Endothelial cell of umbilical vein (primary cell): ENCODE results near the gene DNAJB11. TPM values are rescaled to one million over a fixed set of nuclear protein-coding genes. Genes with fewer than 3 reads are reported as not detected.

Source experiments
- BruUV-seq: library from RNA; stranded (reverse); fragments of 400-500 nt; replicated peaks from 2 replicates; lab custom pipeline; 2021; lab: Mats Ljungman, UMichigan
- CTCF ChIA-PET: fragments of 300-600, 350-600 bp; sonication (Branson Sonifier 250); formaldehyde crosslinking; loops from one replicate; lab custom pipeline; 2021; ENCODE audit warnings: antibody characterized with exemption, inconsistent platforms; lab: Charles Lee
- POLR2A ChIA-PET: fragments of 300-600, 350-600 bp; sonication (Branson Sonifier 250); formaldehyde crosslinking; loops from one replicate; lab custom pipeline; 2021; ENCODE audit warnings: antibody characterized with exemption, inconsistent platforms; lab: Charles Lee
- DNase-seq: peaks from one replicate; pipeline ENCODE4 v3.0.0-alpha.2; 2011; ENCODE audit warnings: low read depth, low spot score
- FAIRE-seq: peaks from 2 replicates; lab custom pipeline; 2011; peaks lifted over from hg19 to GRCh38; lab: Jason Lieb, UNC
- H2AFZ ChIP-seq: 2 replicates; pipeline ENCODE4 v1.6.0; 2012; ENCODE audit warnings: low read depth, low read length, control low read depth, inconsistent platforms
- H3K27ac ChIP-seq: 2 replicates; pipeline ENCODE4 v1.5.1; 2011; ENCODE audit warnings: low read depth, mild to moderate bottlenecking, control low read depth, low read length, moderate library complexity; ENCODE audit not compliant: insufficient read depth
- H3K27me3 ChIP-seq, 2 experiments: 2 replicates each; pipeline versions ENCODE4 v1.6.0 to v1.6.1; 2011; ENCODE audit warnings: low read length in 2 of 2, mixed read lengths in 1 of 2; ENCODE audit not compliant: control insufficient read depth in 2 of 2, insufficient read depth in 2 of 2
- H3K36me3 ChIP-seq, 2 experiments: 2 replicates in 1 of 2; 3 replicates in 1 of 2; pipeline ENCODE4 v1.5.1; 2011; ENCODE audit warnings: low read length in 2 of 2, mild to moderate bottlenecking in 1 of 2, moderate library complexity in 1 of 2; ENCODE audit not compliant: control insufficient read depth in 2 of 2, insufficient read depth in 2 of 2; ENCODE audit errors: extremely low read depth in 1 of 2
- H3K4me1 ChIP-seq: 3 replicates; pipeline ENCODE4 v1.5.1; 2011; ENCODE audit warnings: mild to moderate bottlenecking, low read length; ENCODE audit not compliant: control insufficient read depth, insufficient read depth; ENCODE audit errors: extremely low read depth
- H3K4me2 ChIP-seq: 2 replicates; pipeline ENCODE4 v1.6.1; 2011; ENCODE audit warnings: low read length, control low read depth, mixed read lengths; ENCODE audit not compliant: insufficient read depth
- H3K4me3 ChIP-seq, 3 experiments: fragments of 200-600 bp in 1 of 3; sonication (generic), shearing (Covaris generic) in 1 of 3; replicated peaks in 1 of 3; 2 replicates each; pipeline ENCODE4 v1.5.1; 2011 to 2016; ENCODE audit warnings: control low read depth in 3 of 3, low read length in 3 of 3, mild to moderate bottlenecking in 2 of 3, inconsistent platforms in 1 of 3, low read depth in 1 of 3, moderate library complexity in 1 of 3; ENCODE audit not compliant: insufficient read depth in 1 of 3
- H3K79me2 ChIP-seq: 2 replicates; pipeline ENCODE4 v1.6.0; 2012; ENCODE audit warnings: low read length, inconsistent platforms; ENCODE audit not compliant: control insufficient read depth, insufficient read depth
- H3K9ac ChIP-seq: replicated peaks from 2 replicates; pipeline ENCODE3; 2011; ENCODE audit warnings: low read length, control low read depth; ENCODE audit not compliant: insufficient read depth; ENCODE audit errors: extremely low read depth
- H3K9me1 ChIP-seq: replicated peaks from 3 replicates; pipeline ENCODE4 v1.6.0; 2011; ENCODE audit warnings: mild to moderate bottlenecking, low read length; ENCODE audit not compliant: control insufficient read depth, insufficient read depth; ENCODE audit errors: extremely low read depth
- H3K9me3 ChIP-seq: replicated peaks from 2 replicates; pipeline ENCODE4 v1.5.1; 2012; ENCODE audit warnings: low read length, inconsistent platforms; ENCODE audit not compliant: control insufficient read depth, insufficient read depth
- H4K20me1 ChIP-seq: replicated peaks from 2 replicates; pipeline ENCODE3; 2011; ENCODE audit warnings: mild to moderate bottlenecking, low read length; ENCODE audit not compliant: control insufficient read depth, insufficient read depth; ENCODE audit errors: extremely low read depth
- CTCF ChIP-seq, 2 donors: IDR thresholded peaks; 1 replicate in 1 of 2; 2 replicates in 1 of 2; pipeline ENCODE4 v1.5.1; 2011; ENCODE audit warnings: low read length in 2 of 2, mild to moderate bottlenecking in 2 of 2, moderate library complexity in 2 of 2, control low read depth in 1 of 2, inconsistent platforms in 1 of 2, low read depth in 1 of 2; ENCODE audit not compliant: insufficient read depth in 1 of 2; ENCODE audit errors: extremely low read depth in 1 of 2
- EZH2 ChIP-seq: IDR thresholded peaks from 2 replicates; pipeline ENCODE4 v1.6.1; 2012; ENCODE audit warnings: borderline replicate concordance, low read depth, mild to moderate bottlenecking, moderate library complexity, low read length, inconsistent platforms; ENCODE audit not compliant: severe bottlenecking
- FOS ChIP-seq: IDR thresholded peaks from 2 replicates; pipeline ENCODE4 v1.6.1; 2011; ENCODE audit warnings: mild to moderate bottlenecking, low read length, moderate library complexity, borderline replicate concordance; ENCODE audit not compliant: insufficient read depth
- GATA2 ChIP-seq: IDR thresholded peaks from 2 replicates; pipeline ENCODE4 v1.7.0; 2011; ENCODE audit warnings: low read depth, mild to moderate bottlenecking, moderate library complexity, mixed read lengths, low read length; ENCODE audit not compliant: insufficient read length, insufficient read depth
- JUN ChIP-seq: IDR thresholded peaks from 2 replicates; pipeline ENCODE4 v1.6.1; 2011; ENCODE audit warnings: borderline replicate concordance, low read depth; ENCODE audit not compliant: insufficient read length, insufficient read depth
- MAX ChIP-seq: IDR thresholded peaks from 2 replicates; pipeline ENCODE4 v1.6.1; 2011; ENCODE audit not compliant: insufficient read depth, insufficient read length
- MYC ChIP-seq: IDR thresholded peaks from one replicate; pipeline ENCODE4 v1.6.1; 2011; ENCODE audit warnings: mild to moderate bottlenecking, low read depth, low read length
- POLR2A ChIP-seq: IDR thresholded peaks from 2 replicates; pipeline ENCODE4 v1.6.1; 2012; ENCODE audit warnings: low read depth, mild to moderate bottlenecking, control low read depth, low read length
- POLR2AphosphoS5 ChIP-seq: IDR thresholded peaks from 2 replicates; pipeline ENCODE4 v1.6.1; 2012; ENCODE audit warnings: low read depth, mild to moderate bottlenecking, control low read depth, low read length, moderate library complexity; ENCODE audit not compliant: insufficient read depth
- dilution Hi-C: fragments of 300-500 bp; cut with MboI; formaldehyde crosslinking; loops from one replicate; pipeline ENCODE4 v1.15.0; 2019; ENCODE audit warnings: low sequenced_read_pairs; ENCODE audit not compliant: extremely low pct_ligation_motif_present
- intact Hi-C: fragments of 100-400 bp; cut with micrococcal nuclease; formaldehyde crosslinking; loops from one replicate; pipeline ENCODE4 v1.10.0; 2022
- polyA plus RNA-seq, 4 experiments: library from polyadenylated mRNA; depleted of rRNA in 3 of 4; stranded (reverse) in 3 of 4; unstranded in 1 of 4; fragments of >200 nt; gene quantifications; 2 replicates each; pipeline versions ENCODE4 v1.2.1 to v1.2.3, GENCODE V29; 2011 to 2012; ENCODE audit warnings: missing spikeins in 1 of 4
- total RNA-seq: library from RNA; stranded (reverse); gene quantifications from 2 replicates; pipeline ENCODE4 v1.2.3, GENCODE V29; 2021

The DNAJB11 gene
- total and polyA plus RNA-seq, 2 donors (not counting 3 experiments of a cell fraction or from before 2014, with no cell fraction given) = 39.5 to 87.6 TPM

GRCh38 chr3:186628756-186629155 is 58.2 kb downstream of the DNAJB11 start:
- dilution Hi-C loops (no loop called here), intact Hi-C loops (no loop called here)
- H3K4me3 ChIP-seq = no peak overlapping the region
- H3K27ac ChIP-seq = no peak overlapping the region
- FAIRE-seq = no peak
- no peak overlapping the region for H2AFZ ChIP-seq
- H3K27me3 ChIP-seq = no peaks in the 10 kb centered on the region
- ChIA-PET CTCF (no interaction called here), POLR2A (no interaction called here)
- H3K4me2 ChIP-seq = no peak overlapping the region
- H3K4me1 ChIP-seq = no peaks in the 10 kb centered on the region
- no peak for TF ChIP-seq JUN
- no peak for TF ChIP-seq MAX
- TF ChIP-seq POLR2A = no peak
- no peak for TF ChIP-seq EZH2
- TF ChIP-seq CTCF (IDR thresholded peaks at IDR 0.05; ENCODE audit: extremely low read depth in 1 of 2, insufficient read depth in 1 of 2, low read depth in 1 of 2, low read length in 2 of 2) = no peak
- no peak for TF ChIP-seq GATA2
- TF ChIP-seq FOS = no peak
- no peak for TF ChIP-seq POLR2AphosphoS5
- no peak for TF ChIP-seq MYC
- no peak overlapping the region for H3K9ac ChIP-seq
- no peaks in the 10 kb centered on the region for H4K20me1 ChIP-seq
- H3K9me3 ChIP-seq = no peaks in the 10 kb centered on the region
- H3K9me1 ChIP-seq = no peaks in the 10 kb centered on the region
- DNase-seq = no peak
- no TSS peak for BruUV-seq
- H3K79me2 ChIP-seq = no peaks in the 10 kb centered on the region
- H3K36me3 ChIP-seq = no peaks in the 10 kb centered on the region
